GM19328 (cell line): Measurements from ENCODE around the gene SLC9A9.

ENCODE experiments used
- ATAC-seq: cut with Tn5 transposase; IDR thresholded peaks from one replicate; pipeline ENCODE4 v1.9.1; 2021; ENCODE audit warnings: mild to moderate bottlenecking, moderate library complexity; ENCODE audit not compliant: unreplicated experiment

Gene SLC9A9

DNA sequence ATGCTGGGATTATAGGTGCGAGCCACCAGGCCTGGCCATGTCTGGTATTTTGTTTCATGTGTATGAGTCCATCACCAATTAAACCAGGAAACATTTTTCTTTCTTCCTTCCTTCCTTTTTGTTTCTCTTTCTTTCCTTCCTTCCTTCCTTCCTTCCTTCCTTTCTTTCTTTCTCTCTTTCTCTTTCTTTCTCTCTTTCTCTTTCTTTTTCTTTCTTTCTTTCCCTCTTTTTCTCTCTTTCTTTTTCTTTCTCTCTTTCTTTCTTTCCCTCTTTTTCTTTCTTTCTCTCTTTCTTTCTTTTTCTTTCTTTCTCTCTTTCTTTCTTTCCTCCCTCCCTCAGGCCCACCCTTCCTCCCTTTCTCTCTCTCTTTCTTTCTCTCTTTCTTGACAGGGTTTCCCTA lies 83.4 kb downstream of the SLC9A9 start:
- no peak for ATAC-seq

DNA sequence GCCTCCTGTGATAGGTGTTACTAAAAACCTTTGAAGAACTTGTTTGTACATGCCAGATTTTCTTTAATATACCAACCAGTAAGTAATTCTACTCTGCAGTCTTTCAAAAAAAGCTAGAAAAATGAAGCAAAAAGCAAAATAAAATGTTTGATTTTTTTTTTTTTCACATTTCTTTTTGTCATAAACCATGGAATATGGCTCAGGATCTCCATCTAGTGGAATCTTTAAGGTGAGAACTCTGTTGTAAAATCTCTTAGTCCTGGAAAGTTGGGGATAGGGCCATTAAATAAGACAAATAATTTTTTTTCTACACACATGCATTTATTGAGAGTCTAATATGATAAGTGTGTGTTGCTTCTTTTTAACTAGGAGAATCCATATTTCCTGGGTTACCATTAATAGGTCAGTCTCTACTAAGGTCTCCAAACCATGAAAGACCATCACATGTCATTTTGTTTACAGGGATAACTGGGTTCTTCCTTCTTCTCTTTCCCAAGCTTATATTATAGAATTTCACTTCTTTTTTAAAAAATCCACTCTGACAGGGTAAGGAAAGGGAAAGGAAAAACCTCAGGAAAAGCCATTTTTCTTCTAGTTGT lies 84.6 kb downstream of the SLC9A9 start:
- ATAC-seq = no peak

DNA sequence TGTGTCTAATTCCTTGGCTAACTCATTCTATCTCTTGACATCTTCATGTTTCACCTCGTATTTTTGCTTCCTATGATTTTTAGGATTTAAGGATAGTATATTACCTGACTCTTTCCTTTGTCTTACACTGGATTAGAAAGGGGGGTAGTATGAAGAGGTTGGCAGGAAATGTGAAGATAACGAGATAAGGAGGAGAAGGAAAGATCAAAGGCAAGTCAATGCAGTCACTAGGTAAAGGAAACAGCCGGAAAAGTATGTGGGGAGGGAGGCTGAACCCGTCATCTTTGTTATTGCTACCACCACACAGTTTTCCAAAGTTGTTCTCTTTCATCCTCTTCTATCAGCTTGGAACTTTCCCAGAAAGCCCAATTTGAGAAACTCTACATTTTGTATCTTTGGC lies 90.6 kb downstream of the SLC9A9 start:
- ATAC-seq = no peak

DNA sequence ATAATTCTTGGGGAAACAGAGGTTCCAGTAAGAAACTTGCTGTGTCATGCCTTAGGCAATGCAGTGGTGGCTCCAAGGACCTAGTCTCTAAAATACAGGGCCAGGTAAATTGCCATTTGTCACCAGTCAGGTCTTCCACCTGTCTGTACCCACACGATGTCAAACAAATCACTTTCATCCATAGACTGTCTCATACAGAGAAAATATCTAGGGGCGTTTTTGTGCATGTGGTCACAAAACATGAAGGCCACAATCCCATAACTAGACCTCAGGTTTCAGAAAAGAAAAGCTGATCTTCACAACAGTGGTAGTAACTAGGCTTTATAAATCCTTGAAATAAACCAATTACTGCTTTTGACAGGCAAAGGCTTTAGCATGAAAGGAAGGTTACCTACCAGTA lies 92.3 kb downstream of the SLC9A9 start:
- no peak for ATAC-seq

DNA sequence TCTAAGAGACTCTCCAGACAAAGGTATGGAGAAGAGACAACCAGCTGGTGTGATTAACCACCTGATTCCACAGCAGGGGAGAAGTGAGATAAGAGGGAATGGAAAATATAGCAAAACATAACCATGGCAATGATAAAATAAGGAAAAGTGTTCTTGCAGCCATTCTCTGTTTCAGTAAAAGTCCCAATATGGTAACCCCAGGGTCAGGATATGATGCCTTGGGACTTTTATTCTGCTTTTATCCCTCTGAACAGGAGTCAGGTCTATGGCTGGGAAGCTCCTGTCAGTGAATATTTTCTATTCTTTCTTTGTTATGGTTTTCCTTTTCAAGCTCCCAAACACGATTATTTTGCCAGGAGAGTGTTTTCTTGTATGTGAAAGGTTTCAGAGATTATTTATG lies 94.2 kb downstream of the SLC9A9 start:
- ATAC-seq = no peak

DNA sequence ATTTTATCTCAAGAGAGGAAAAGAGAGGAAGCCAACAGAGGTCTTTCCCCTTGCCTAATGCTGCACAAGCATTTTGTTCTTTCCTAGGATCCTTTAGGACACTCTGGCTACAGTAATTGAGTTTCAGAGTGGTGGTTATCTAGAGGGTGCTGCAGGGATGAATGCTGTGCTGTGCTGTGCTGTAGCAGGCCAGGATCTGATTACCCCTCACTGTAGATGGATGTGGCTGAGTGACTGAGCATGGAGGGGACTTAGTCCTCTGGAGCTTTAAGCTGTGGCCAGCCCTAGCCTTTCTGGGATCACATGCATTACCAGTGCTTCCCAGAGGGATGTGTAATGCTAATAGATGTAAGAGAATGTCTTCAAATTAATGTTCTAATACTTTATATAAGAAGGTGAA lies 94.8 kb downstream of the SLC9A9 start:
- ATAC-seq = no peak

DNA sequence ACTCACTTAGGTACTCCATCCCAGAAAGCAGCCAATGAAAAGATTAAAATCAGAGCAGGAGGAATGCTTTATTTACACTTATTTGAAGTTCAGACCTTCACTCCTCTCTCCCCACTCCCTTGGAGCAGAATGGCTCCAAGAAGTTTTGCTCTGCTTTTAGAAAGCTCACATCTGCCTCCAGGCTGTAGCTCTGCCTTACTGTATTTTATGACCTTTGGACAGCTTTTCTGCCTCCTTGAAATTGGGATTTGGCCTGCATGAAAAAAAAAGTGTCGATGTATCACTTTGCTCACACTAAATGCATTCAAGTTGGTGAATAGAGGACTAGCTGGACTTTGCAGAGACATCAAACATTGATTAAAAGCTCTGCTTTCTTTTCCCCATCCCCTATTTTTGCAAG lies 95.3 kb downstream of the SLC9A9 start:
- no peak for ATAC-seq

DNA sequence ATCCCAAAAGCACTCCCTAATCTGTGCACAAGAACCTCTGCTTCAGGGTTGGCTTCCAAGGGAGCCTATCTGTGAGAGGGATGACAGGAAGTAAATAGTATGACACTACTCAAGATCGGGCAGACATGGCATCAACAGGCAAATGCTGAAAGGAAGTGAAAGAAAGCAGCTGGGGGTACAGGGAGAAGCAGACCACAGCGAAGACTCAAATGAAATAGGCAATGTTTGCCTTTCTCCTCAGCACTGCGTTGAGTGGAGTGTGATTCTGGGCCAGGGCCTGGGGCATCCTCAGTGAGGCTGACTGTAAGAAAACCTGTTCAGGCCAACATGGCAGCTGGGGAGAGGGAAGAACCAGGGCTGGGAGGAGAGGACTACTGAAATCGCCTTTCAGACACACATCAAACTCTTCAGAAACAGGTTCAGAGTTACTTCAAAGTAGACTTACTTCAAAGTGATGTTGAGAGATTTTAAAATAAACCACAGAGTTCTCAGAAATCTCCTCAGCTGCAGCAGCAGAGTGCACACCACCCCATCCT lies 96.6 kb downstream of the SLC9A9 start:
- ATAC-seq = no peak

DNA sequence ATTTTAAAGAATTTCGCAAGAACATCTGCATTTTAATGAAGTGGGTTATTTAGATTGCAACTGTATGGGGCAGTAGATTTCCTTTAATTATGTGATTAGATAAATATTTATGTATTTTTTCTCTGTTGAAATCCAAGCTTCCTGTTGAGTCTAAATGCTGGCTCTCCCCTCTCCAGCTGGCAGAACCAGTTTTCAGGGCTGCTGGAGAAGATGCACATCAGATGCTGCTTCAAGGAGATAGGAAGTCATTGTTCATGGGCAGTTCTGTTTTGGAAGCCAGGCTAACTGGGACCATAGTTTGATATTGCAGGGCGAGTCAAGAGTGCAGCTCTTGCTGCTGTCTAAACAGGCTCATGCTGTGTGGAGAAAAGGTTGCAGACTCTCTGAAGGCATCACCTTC lies 97.4 kb downstream of the SLC9A9 start:
- no peak for ATAC-seq

DNA sequence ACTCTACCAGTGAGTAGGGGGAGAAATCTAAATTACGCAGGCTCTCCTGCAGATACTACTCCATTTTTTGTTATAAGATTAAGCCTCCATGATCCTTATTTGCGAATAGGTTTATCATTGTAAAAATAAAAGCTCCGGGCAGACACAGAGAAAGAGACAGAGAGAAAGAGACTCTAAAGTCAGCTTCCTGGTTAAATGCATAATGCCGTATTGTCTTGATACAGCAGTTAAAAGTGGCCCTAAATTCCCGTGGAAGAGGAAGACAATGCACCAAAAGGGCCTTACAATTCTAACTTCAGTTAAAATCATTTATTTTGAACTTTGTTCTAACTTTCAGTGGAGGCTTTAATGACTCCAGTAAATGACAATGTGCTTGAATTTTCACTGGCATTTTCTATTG lies 98.3 kb downstream of the SLC9A9 start:
- ATAC-seq = no peak

DNA sequence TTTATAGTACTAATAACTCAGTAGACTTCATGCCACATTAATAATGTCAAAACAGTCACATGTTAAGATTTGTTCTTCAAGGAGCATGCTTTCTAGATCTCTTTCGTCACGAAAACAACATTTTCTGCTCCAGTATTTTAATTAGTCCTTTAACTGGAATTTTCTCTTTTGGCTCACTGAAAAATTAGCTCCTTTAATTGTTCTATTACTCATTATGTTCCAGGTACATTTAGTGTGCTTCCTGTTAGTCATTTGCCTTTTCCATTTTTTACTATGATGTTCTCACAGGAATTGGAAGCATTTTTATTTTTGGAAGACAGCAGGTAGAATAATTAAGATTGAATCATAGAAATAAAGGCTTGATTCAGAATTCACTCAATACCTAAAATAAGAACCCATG lies 111.2 kb downstream of the SLC9A9 start:
- no peak for ATAC-seq

DNA sequence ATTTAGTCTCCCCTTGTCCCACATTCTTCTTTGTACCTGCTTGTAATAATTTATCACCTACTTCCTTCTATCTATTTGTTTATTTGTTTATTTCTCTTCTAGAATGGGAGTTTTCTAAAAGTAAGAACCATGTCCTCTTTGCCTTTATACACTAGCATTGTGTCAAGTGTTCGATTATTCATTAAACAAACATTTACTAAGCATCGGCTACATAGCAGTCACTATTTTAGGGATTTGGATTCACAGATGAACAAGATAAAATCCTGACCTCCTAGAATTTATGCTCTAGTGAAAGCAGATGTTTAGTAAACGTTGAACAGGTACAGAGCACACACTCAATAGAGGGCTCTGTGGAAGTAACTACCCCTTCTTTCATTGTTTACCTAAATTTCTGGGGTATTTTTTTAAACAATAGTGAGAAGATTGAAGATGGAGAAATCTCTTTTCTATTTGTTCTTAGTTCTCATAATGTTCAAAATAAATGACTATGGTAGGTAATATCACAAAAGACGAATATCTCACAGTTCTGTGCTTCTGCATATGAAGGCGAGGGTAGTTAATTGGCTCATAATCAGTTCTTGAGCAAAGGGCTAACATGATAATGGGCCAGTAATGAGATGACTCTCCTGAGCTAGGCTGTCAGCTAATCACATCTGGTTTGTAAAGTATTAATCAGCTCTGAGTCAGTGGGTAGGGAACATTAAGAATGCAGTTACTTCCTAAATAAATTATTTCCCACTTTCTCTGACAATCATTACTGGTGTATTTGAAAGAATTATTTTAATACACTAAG lies 111.9 kb downstream of the SLC9A9 start:
- no peak for ATAC-seq

DNA sequence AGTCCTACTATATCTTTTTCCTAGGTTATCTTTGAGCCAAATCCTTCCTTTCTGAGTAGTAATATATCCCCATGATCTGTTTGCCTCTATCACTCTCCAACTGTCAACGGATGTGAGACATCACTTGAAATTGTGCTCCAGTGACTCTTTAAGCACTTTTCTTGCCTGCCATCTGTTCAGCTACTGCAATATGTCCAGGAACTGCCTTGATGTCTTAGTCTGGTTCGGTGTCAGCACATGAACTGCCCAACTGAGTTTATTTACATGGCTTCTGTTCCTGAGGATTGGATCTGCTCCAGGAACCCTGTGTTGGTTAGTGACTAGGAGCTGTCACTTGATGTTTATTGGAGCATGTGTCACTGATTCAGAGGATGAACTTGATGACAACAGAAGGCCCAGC lies 116.5 kb downstream of the SLC9A9 start:
- no peak for ATAC-seq

DNA sequence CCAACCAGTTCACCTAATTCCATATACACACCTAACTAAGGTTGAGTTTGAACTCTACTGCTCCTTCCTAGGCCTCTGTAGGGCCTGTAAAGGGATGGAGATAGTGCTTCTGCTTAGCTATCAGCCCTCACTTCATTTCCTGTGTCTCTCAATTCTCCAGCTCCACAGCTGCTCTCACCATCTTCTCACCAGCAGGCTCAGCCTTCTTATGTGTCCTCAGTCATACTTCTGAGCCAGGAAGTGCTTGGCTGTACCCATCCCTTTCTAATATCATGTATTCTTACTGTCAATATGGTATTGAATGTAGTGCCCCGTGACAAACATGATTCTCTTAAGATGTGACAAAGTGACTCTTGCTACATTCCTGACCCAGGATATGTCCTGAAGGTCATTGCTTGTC lies 116.9 kb downstream of the SLC9A9 start:
- ATAC-seq = no peak

DNA sequence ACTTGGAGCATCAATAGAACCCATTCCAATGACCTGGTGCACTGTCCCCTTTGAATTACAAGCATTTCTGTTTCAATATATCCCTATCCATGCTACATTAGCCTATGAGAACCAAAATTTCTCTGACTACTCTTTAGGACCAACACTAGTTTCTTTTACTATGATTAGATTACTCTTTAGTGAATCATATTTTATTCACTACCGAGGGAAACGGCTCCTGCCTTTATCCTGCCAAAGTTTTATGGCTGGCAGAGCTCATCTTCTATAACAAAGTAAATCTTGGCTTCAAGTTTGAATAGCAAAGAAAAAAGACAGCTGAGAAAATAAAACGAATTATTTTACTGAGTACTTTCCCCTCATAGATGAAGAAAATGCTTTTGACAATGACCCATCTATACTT lies 120.9 kb downstream of the SLC9A9 start:
- ATAC-seq = no peak

DNA sequence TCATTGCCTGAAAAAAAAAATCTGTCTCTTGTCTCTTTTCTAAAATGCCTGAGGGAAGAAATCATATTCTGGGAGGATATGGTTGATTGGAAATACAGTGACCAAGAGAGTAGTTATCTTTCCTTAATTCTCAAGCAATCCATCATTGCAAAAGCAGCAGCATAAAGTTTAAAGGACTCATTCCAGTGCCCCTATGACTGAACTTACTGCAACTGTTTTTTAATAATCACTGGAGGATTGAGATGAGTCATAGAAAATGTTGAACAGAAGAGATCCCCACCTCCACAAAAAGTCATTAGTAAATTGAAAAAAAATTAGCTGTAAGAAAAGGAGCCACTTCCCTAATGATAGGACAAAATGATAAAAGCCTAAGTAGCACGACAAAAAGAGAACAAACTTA lies 121.5 kb downstream of the SLC9A9 start:
- no peak for ATAC-seq

DNA sequence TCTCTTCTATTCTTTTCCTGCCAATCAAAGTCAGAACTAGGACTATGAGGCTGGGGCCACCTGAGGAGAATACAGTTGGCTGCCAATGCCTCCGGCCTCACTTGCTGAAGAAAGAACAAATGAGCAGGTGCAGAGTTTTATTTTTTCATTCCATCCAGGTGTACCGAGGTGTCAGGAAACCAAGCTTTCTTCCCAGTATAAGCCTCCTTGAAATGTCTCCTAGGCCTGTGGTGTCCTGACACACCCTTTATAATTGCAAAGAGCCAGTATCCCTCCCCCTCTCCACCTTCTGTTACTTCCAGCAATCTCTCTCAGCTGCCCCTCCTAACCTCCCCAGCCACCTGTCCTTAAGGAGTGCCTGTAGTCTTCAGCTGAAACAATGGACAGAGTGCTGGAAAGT lies 127.9 kb downstream of the SLC9A9 start:
- no peak for ATAC-seq

DNA sequence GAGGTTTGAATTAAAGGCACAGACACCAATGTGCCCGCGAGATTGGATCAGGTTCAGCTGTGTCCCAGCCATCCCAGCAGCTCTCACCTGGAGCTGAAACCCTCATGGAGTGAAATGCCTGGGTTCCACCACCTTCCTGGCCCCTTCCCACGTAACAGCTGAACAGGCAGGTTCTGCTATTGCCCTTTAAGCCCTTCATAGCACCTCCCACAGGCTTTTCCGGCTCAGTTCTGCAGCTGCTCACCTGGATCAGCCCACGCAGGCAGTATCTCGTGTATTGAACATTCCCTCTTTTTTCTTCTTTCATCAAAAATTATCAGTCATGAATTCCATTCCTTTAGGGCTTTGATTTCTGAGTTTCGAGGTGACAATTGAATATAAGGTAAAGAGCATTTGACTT lies 129.8 kb downstream of the SLC9A9 start:
- no peak for ATAC-seq

DNA sequence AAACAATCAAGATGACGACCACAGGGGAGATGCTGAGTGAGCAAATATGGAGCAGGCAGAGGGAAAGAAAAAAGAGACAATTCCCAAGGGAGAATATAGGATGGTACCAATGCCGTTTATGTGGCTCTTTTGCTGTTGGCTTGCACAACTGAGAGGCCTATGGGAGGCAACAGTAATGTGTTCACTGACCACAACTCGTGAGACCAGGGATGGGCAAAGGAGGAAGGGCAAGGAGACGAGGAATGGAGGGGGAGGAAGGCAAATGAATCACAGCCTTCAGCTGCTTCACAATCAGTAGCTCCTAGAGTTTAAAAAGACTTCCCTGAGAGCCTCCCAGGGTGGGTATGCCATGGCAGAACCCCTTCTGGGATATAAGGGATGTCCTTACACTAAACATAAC lies 131.5 kb downstream of the SLC9A9 start:
- ATAC-seq = no peak

DNA sequence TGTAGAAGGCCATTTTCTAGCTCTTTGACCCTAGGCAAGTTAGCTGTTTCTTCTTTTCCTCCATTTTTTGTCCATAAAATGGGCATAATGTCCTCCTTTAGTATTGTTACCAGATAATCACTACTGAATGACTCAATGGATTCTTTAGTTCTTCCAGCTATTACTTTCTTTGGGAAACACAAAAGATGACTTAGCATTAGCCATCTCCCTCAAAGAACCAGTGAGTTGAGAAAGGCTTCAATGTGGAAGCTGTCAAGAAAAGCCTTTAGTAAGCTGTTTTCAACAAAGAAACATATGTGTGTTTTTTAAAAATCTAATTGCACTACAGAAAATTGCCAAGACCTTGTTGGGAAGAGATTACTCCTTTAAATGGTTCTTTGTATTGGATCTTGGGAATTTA lies 135.7 kb downstream of the SLC9A9 start:
- no peak for ATAC-seq

DNA sequence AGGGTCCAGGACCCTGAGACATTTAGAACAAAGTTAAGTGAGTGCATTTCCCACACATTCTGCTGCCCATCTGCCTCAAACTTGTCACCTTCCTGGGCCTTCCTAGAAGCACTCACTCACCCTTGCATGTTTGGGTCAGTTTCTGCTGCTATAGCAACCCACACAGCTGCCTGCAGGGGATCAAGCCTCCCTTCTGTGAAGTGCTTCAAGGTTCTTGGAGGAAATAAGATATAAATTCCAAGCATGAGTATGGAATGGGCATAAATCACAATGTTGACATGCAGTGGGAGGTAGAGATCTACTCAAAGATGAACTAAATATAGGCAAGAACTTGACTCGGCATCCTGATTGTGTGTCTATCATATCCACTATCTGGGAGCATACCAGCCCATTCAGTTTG lies 140.4 kb downstream of the SLC9A9 start:
- no peak for ATAC-seq

DNA sequence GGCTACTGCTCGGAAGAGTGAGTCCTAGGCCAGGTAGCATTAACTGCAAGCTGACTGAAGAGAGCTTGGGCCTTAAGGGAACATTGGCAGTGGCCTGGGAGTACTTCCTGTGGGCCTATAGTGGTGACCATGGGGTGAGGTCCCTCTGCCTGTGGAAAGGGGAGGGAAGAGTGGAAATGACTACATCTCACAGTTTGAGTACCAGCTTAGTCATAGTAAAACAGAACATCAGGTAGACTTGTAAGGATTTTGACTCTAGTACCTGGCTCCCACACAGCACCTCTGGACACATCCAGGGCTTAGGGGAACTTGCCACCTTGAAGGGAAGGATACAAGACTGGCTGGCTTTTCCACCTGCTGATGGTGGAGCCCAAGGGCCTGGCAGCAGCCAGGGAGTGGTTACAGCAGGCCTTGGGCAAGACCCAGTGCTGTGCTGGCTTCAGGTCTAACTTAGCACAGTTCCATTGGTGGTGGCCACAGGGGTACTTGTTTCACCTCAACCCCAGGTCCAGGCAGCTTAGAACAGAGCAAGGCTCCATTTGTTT lies 147.8 kb downstream of the SLC9A9 start:
- ATAC-seq = no peak
